Mesodermal cell (in vitro differentiated cells): Measurements from ENCODE around the gene AVPR1B.

Source experiments
- H3K27ac ChIP-seq: 2 replicates; pipeline ENCODE4 v1.7.0; 2013; ENCODE audit warnings: mild to moderate bottlenecking, low read depth, low read length, moderate library complexity; ENCODE audit not compliant: severe bottlenecking
- H3K36me3 ChIP-seq: 2 replicates; pipeline ENCODE4 v1.7.1; 2013; ENCODE audit warnings: mild to moderate bottlenecking, low read length, moderate library complexity; ENCODE audit not compliant: control insufficient read depth, insufficient read depth
- H3K4me1 ChIP-seq: one replicate; pipeline ENCODE4 v1.7.1; 2013; ENCODE audit warnings: mild to moderate bottlenecking, low read length; ENCODE audit not compliant: insufficient read depth, control insufficient read depth, poor library complexity, severe bottlenecking
- H3K4me3 ChIP-seq: 2 replicates; pipeline ENCODE4 v1.7.0; 2013; ENCODE audit warnings: low read length, control low read depth, mild to moderate bottlenecking; ENCODE audit not compliant: insufficient read depth, poor library complexity, severe bottlenecking; ENCODE audit errors: extremely low read depth
- H3K9me3 ChIP-seq: 2 replicates; pipeline ENCODE4 v1.7.1; 2013; ENCODE audit warnings: mild to moderate bottlenecking, low read length, moderate library complexity; ENCODE audit not compliant: control insufficient read depth
- WGBS, 2 experiments: methylation state at CpG; one replicate each; pipeline ENCODE4 v1.1.5; 2013; ENCODE audit warnings: missing lambda C conversion rate in 2 of 2; ENCODE audit not compliant: insufficient coverage in 2 of 2; 5-methylcytosine and 5-hydroxymethylcytosine counted together

Gene AVPR1B

DNA sequence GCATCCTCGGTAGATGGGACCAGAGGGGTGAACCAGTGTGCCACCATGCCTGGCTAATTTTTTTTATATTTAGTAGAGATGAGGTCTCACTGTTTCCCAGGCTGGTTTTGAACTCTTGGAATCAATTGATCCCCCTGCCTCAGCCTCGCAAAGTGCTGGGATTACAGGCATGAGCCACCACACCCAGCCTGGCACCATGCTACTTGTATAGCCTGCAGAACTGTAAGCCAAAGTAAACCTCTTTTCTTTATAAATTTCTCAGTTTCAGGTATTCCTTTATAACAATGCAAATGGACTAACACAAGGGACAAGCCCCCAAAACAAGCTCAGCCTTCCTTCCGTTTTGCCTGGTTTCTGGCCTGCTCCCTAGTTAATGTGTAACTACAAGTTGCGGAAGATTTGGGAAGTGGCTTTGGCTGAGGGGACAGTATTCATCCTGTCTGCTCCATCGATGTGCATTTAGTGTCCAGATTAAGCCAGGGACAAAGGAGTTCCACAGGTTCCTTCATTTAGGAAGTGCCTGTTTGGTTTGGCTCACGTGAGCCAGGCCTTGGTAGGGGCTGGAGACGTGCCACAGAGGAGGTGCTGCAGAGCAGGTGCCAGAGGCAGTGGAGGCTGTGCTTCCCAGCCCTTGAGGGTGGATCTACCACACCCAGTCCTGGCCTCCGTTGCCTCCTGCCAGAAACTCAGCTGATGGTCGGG, 4.4 kb downstream of the AVPR1B start:
- H3K9me3 ChIP-seq, result no peaks in the 10 kb centered on the region
- no peaks in the 10 kb centered on the region for H3K36me3 ChIP-seq
- 85 to 91% methylated on average over 8 of the region's 9 CpGs for WGBS, 2 experiments
- H3K27ac ChIP-seq, result no peak overlapping the region
- H3K4me3 ChIP-seq, result no peak overlapping the region
- peaks cover 3% of the 10 kb centered on the region for H3K4me1 ChIP-seq

DNA sequence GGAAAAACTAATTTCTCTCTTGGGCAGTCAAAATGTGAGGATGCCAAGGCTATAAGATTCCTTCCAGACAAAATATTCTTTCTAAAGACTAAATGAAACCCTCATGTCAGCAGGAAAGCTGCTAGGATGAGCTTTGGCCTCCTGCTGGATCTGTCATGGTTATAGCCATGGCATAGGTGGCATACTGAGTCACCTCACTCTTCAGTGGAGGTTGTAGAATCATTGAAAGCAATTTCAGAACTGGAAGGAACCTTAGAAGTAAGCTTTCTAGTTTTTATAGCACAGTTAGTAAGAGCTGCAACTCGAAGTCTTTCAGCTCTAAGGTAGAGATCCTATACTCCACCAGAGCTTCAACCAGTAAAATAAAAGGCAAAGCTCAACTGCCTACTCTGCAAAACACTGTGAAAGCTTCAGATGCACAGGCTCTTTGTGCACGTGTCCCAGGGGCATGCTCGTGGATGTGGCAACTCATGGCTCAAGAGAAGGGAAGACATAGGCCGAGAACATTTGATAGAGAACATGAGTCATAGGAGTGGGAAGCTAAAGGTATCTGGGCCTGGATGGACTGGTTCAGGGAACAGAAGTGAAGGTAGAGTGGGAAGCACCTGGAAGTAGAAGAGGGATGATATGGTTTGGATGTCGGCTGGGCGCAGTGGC, 5.8 kb downstream of the AVPR1B start:
- no peaks in the 10 kb centered on the region for H3K36me3 ChIP-seq
- H3K4me3 ChIP-seq, result no peak overlapping the region
- no peaks in the 10 kb centered on the region for H3K4me1 ChIP-seq
- no peak overlapping the region for H3K27ac ChIP-seq
- WGBS, 2 experiments, result 96 to 98% methylated on average over 5 to 6 of the region's 6 CpGs
- no peaks in the 10 kb centered on the region for H3K9me3 ChIP-seq

DNA sequence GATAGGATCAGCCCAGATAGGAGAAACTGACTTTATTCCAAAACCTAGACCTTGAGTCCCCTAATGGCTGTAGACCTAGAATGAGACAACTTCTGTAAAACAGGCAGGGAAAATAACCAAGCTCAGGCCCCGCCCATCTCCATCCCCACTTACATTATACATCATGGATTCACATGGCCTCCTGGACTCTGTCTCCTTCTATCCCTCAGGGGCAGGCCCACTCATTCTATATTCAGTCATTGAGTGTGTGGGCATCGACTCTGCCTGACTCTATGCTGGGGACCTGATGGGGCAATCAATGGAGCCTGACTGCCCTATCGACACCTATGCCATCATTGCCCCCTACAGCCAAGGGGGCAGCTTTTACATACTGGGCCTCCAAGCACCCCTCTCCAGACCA, 6.4 kb downstream of the AVPR1B start:
- no peak overlapping the region for H3K27ac ChIP-seq
- no peak overlapping the region for H3K4me3 ChIP-seq
- 88 to 95% methylated on average over 2 of the region's 3 CpGs for WGBS, 2 experiments
- H3K9me3 ChIP-seq, result no peaks in the 10 kb centered on the region
- H3K36me3 ChIP-seq, result no peaks in the 10 kb centered on the region
- no peaks in the 10 kb centered on the region for H3K4me1 ChIP-seq

DNA sequence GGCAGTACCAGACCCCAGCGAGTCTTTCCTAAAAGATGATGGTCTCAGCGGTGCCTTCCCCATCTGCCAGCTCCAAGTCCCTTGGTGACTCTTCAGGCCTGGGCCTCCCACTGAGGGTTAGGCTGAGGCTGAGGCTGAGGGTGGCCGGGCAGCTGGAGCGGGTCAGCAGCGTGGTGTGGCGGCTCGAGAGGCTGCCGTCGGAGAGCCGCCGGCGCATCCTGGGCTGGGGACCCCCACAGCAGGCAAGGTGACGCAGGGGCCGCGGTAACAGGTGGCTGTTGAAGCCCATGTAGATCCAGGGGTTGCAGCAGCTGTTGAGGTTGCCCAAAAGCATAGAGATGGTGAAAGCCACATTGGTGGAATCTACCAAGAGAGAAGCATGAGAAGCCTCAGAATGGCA, 7.0 kb downstream of the AVPR1B start:
- Histone ChIP-seq H3K36me3 (no peaks in the 10 kb centered on the region), H3K9me3 (no peaks in the 10 kb centered on the region), H3K27ac (no peak overlapping the region), H3K4me3 (no peak overlapping the region), H3K4me1 (no peaks in the 10 kb centered on the region)
- WGBS, 2 experiments, result 93% methylated on average over 13 to 14 of the region's 15 CpGs

DNA sequence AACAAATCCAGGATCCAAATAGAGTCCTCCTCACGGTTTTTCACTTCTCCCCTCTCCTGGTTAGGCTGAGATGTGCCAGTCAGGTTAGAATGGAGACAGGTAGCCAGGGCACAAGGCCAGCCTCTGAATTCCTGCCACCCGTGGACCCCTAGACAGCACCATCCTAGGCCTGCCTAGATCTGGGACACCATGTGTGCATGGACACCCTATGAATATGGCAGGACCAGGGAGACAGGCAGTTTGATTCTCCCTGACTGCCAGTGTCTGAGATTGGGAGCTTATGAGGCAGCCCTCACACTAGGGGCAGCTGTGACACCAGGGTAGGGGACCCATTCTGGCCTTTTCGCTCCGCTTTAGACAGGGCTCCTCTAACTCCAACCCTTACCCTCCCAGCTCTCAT, 7.5 kb downstream of the AVPR1B start:
- no peaks in the 10 kb centered on the region for H3K9me3 ChIP-seq
- WGBS, 2 experiments, result 90 to 96% methylated on average over 3 to 4 of the region's 4 CpGs
- no peaks in the 10 kb centered on the region for H3K4me1 ChIP-seq
- no peak overlapping the region for H3K27ac ChIP-seq
- no peaks in the 10 kb centered on the region for H3K36me3 ChIP-seq
- no peak overlapping the region for H3K4me3 ChIP-seq

DNA sequence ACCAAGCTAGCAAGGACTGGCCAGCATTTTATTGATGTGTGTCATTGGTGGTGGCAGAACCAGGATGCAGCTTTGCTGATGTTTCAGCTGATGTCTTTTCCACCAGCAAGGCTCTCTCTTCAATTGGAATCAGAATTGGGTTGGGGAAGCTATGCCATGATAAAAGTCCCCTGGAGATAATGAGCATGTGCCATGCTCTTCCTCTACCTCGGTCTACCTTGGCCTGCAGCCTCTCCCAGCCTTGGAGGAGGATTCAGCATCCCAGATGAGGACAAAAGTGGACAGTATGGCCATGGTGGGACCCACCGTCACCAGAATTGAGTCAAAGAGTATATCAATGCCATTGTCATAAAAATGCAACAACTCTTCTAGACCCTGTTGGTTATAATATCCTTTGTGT, 8.6 kb downstream of the AVPR1B start:
- no peak overlapping the region for H3K4me3 ChIP-seq
- H3K27ac ChIP-seq, result no peak overlapping the region
- H3K9me3 ChIP-seq, result no peaks in the 10 kb centered on the region
- H3K36me3 ChIP-seq, result no peaks in the 10 kb centered on the region
- H3K4me1 ChIP-seq, result no peaks in the 10 kb centered on the region
- 67 to 89% methylated on average over 1 of the region's 2 CpGs for WGBS, 2 experiments

DNA sequence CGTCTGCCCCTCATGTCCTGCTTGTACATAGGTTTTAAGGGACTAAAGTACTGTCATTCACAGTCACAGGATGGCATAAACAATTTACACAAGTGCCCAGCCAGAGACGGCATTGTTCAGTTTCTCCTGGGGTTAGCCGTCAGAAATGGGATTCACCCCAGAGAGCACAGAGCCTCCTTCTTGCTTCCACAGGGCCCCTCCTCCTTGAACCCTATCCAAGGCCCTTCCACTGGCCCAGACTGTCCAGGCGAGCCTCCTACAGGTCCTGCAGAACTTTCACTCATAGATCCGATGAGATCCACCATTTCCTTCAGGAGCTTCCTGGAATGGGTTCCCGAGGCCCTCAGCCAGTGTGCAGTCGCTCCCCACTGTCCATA, 10.0 kb downstream of the AVPR1B start:
- Histone ChIP-seq H3K9me3 (no peaks in the 10 kb centered on the region), H3K4me3 (no peak overlapping the region), H3K4me1 (no peaks in the 10 kb centered on the region), H3K27ac (no peak overlapping the region), H3K36me3 (no peaks in the 10 kb centered on the region)
- WGBS, 2 experiments, result 85 to 86% methylated on average over 6 of the region's 7 CpGs

DNA sequence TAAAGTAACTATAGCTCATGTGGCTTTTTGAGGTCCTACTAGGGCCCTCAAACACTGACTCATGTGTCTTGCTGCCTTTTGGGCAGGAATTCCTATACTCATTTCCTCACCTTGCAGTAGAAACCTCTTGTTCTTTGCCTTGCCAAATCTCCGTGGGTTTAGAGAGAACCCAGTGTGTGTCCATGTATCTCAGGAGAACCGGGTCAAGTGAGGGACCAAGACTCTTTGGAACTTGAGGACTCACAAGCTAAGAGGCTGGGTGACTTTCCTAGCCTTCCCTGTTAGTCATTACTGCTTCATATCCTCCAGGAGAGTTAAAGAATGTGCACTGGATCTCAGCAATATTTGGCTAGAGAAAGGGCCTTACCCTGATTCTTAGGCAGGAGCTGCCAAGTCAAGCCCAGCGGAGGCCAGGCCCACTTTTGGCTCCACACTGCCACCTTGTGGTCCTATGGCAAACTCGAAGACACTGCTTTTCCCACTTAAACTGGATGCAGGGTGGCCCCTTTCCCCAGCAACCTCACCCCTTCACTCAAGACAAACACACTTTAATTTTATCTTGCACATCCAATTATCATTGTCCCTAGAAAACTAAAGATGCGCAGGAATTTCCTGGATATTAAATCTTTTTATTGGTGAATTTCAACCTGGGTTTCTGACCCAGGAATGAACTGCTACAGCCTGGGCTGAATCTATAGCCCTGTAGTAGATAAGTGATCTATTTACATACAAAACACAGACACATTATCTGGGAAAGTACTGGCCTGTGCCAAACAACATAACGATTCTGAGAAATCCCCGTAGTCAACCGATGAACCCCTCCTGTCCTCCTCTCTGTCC, 10.6 kb downstream of the AVPR1B start:
- H3K9me3 ChIP-seq, result no peaks in the 10 kb centered on the region
- 50 to 55% methylated on average over 7 of the region's 8 CpGs for WGBS, 2 experiments

DNA sequence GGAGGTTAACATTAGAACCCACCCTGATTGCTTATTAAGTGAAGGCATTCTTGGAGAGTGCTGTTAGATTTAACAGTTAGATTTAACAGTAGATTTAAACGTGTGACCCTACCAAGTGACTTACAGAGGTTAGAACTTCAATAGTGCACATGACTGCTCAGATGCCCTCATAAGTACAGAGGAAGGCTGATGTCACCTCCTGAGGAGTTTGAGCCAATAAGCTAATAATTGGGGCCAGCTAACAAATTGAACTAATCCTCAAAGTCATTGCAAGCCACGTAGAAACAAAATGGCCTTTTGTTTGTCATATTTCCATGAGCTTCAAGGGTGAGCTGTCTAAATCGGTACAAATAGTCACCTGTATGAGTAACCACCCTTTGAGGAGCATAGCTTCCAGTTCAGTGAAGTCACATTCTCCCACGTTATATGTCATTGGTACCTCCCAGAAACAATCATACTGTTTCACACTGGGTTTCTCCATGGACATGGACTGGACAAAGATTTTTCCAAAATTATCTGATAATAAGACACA, 11.7 kb downstream of the AVPR1B start:
- 75 to 77% methylated on average over 3 of the region's 4 CpGs for WGBS, 2 experiments
- Histone ChIP-seq H3K9me3 (no peaks in the 10 kb centered on the region), H3K27ac (no peak overlapping the region)

More for the DNA sequence above, 10.6 kb downstream of the AVPR1B start:
- no peak overlapping the region for H3K4me3 ChIP-seq
- no peaks in the 10 kb centered on the region for H3K36me3 ChIP-seq
- H3K4me1 ChIP-seq, result no peaks in the 10 kb centered on the region
- no peak overlapping the region for H3K27ac ChIP-seq

DNA sequence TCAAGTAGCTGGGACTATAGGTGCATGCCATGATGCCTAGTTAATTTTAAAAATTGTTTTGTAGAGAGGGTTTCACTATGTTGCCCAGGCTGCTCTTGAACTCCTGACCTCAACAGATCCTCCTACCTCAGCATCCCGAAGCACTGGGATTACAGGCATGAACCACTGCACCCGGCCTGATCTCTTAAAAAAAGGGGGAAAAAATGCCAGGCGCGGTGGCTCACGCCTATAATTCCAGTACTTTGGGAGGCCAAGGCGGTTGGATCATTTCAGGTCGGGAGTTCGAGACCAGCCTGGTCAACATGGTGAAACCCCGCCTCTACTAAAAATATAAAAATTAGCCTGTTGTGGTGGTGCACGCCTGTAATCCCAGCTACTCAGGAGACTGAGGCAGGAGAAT, 13.2 kb downstream of the AVPR1B start:
- 92 to 100% methylated on average over 6 to 7 of the region's 10 CpGs for WGBS, 2 experiments
- no peaks in the 10 kb centered on the region for H3K9me3 ChIP-seq

More for the DNA sequence above, 11.7 kb downstream of the AVPR1B start:
- H3K4me3 ChIP-seq, result no peak overlapping the region
- no peaks in the 10 kb centered on the region for H3K4me1 ChIP-seq
- H3K36me3 ChIP-seq, result no peaks in the 10 kb centered on the region

More for the DNA sequence above, 13.2 kb downstream of the AVPR1B start:
- no peaks in the 10 kb centered on the region for H3K4me1 ChIP-seq
- no peak overlapping the region for H3K27ac ChIP-seq
- H3K4me3 ChIP-seq, result no peak overlapping the region
- H3K36me3 ChIP-seq, result no peaks in the 10 kb centered on the region
